NCI-H146 treated with DMSO at 0.1 percent for 48 hours (cell line): ENCODE data around the gene CNIH2.
"Not testable (repeated sequence)": the region's sequence is repeated elsewhere in the genome, so short reads cannot be mapped to it uniquely, and the experiment has no call there.

Experiments used
- DNase-seq: peaks from one replicate; lab custom pipeline; 2025; ENCODE audit not compliant: unreplicated experiment; lab: John Stamatoyannopoulos, UW

The CNIH2 gene

DNA sequence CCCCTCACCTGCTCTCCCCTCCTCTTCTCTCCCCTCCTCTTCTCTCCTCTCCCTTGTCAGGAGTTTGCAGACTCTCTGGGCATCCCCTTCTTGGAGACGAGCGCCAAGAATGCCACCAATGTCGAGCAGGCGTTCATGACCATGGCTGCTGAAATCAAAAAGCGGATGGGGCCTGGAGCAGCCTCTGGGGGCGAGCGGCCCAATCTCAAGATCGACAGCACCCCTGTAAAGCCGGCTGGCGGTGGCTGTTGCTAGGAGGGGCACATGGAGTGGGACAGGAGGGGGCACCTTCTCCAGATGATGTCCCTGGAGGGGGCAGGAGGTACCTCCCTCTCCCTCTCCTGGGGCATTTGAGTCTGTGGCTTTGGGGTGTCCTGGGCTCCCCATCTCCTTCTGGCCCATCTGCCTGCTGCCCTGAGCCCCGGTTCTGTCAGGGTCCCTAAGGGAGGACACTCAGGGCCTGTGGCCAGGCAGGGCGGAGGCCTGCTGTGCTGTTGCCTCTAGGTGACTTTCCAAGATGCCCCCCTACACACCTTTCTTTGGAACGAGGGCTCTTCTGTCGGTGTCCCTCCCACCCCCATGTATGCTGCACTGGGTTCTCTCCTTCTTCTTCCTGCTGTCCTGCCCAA, 1.9 kb upstream of the CNIH2 start:
- no peak for DNase-seq

DNA sequence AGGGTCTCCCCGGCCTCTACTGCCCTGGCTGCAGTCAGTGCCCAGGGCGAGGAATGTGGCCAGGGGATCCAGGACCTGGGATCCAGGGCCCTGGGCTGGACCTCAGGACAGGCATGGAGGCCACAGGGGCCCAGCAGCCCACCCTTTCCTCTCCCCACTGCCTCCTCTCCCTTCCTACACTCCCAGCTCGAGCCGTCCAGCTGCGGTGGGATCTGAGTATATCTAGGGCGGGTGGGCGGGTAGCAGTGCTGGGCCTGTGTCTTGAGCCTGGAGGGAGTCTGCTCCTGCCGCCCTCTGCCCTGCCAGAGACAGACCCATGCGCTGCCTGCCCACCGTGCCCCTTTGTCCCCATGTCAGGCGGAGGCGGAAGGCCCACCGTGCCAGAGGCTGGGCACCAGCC, 1.4 kb upstream of the CNIH2 start:
- not testable (repeated sequence) for DNase-seq

DNA sequence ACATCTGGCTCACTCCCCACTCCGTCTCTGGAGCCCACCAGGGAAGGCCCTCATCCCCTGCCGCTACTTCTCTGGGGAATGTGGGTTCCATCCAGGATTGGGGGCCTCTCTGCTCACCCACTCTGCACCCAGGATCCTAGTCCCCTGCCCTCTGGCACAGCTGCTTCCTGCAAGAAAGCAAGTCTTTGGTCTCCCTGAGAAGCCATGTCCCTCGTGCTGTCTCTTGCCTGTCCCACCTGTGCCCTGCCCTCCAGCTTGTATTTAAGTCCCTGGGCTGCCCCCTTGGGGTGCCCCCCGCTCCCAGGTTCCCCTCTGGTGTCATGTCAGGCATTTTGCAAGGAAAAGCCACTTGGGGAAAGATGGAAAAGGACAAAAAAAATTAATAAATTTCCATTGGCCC, 911 bp upstream of the CNIH2 start:
- DNase-seq = not testable (repeated sequence)

DNA sequence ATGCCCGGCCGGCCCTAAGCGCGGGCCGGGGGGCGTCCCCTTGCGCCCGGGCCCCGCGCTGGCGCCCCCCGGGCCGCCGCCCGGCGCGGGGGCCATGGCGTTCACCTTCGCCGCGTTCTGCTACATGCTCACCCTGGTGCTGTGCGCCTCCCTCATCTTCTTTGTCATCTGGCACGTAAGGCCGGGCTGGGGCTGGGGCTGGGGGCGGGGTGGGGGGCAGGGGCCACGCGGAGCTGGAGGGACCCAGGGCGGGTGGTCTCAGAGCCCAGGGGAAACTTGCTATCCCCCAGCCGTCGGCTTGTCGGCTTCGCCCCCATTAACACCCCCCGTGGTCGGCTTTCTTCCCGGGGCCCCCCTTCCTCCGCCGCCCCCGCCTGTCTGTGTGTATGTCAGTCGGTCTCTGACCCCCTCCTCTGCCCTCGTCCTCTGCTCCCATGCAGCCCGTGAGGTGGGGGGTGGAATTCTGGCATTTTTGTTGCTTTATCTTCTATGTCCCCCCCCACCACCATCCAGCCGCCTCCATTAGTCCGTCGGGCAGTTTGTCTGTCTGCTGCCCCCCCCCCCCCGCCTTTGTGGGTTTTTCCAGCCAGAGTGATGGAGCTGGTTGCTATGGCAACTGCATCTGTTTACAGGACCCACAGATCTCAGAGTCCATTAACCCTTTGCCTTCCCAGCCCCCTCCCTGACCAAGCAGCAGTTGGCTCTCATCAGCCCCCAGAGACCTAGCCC, 552 bp downstream of the CNIH2 start:
- no peak for DNase-seq

DNA sequence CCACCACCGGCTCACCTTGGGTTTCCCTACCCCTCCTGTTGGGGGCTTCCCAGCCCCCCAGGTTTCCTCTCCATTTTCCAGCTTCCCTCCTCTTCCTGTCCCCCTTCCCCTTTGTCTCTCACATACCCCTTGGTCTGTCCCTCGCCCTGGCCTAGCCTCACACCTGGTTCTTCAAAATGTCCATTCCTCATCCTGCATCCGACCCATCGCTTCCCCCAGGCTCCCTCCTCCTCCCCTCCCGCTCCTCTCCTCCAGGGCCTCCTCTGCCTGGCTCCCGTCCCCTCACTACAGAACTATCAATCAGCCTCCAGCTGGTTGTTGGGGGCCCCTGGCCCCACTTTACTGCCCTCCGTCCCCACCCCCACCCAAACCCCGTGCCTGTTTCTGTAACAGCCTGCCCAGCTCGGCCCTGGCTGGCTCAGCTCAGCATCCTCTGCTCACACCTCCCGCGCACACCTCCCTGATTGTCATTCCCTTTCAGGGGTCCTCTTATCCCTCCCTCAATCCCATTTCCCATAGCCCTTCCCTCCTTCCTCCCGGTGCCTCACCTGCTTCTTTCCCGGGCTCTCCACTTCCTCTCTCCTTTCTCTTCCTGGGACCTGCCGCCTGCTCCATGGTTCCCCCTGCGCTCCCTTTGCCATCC, 1.2 kb downstream of the CNIH2 start:
- DNase-seq = no peak

DNA sequence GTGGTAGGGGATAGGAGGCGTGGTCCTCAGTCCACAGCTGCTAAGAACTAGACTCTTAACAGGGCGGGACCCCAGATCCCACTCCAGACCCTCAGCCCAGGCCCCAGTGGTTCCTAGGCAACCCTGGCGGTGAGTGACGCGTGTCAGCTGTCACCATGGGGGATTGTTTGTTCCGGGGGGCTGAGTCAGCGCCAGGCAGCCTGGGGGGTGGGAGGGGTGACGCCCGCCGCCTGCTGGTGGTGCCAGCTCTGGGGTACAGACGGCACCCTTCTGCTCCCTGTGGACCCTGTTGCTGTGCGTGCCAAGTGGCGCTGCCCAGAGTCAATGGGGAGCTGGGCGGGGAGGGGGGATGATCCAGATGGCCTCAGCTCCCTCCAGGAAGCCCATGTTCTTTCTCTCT, 2.5 kb downstream of the CNIH2 start:
- DNase-seq = no peak

DNA sequence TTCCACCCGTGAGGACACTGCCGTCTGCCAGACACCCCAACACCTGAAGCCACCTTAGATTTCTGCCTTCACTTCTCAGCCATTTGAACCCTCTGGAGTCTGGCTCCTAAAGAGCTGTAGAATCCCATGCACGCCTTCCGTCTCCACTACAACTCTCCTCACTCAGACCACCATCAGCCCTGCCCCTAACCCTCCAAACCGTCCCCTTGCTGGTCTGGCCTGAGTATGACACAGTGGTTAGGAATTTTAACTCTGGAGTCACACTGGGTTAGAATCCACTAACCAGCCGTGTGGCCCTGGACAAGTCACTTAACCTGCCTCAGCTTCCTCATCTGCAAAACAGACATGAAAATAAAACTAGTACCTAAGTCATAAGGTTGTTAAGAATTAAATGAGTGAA, 3.0 kb downstream of the CNIH2 start:
- no peak for DNase-seq

DNA sequence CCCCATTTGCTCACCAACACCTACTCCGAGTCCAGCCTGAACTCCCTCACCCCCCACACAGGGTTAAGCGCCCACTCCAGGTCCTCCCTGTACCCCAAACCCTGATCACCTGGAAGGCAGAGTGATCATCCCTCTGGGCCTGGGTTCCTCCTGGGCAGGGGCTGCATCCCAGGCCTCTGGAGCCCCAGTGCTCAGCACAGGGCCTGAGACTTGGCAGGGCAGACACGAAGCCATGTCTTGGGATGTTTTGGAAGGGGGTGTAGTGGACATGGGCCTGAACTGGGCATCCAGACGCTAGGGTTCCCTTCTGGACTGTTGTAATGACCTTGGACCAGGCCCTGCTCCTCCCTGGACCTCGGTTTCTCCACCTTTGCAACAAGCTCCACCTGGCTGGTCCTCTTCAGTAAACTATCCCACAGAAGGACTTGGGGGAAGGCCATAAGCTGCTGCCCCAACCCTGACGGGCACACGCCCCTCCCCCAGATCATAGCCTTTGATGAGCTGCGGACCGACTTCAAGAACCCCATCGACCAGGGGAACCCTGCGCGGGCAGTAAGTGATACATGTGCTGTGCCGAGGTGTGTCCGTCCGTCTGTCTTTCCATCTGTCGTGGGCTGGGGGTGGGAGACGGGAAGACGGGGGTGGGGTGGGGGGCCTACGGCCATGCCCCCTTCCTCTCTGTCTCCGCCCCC, 3.9 kb downstream of the CNIH2 start:
- no peak for DNase-seq

DNA sequence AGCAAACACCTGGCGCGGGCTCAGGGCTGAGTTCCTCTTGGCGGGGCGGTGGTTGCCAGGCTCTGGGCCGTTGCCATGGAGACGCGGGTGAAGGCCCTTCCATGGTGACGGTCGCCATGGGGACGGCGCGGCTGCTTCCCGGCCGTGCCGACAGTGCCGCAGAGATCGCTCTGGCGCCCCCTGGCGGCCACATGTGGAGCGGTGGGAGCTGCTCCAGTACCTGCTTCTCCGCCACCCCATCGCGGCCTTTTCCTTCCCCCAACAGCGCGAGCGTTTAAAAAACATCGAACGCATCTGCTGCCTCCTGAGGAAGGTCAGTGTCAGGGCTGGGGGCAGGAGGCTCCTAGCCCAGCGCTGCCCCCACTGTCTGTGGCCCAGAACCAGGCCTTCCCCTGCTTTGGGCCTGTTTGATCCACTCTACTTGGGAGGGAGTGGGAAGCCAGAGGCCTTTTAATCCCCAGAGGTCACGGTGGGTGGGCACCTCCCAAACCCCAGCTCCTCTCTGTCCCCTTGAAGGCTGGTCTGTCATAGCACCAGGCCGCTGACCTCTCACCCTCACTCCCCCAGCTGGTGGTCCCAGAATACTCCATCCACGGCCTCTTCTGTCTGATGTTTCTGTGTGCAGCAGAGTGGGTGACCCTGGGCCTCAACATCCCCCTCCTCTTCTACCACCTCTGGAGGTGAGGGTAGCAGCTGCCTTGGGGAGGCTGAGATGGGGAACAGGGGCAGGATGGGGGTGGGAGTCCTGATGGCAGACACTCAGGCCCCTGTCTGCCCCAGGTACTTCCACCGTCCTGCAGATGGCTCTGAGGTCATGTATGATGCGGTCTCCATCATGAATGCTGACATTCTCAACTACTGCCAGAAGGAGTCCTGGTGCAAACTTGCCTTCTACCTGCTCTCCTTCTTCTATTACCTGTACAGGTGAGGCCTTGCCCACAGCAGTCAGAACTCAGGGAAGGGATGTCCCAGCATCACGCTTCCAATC, 4.8 kb downstream of the CNIH2 start:
- DNase-seq = peak; percentile 91

DNA sequence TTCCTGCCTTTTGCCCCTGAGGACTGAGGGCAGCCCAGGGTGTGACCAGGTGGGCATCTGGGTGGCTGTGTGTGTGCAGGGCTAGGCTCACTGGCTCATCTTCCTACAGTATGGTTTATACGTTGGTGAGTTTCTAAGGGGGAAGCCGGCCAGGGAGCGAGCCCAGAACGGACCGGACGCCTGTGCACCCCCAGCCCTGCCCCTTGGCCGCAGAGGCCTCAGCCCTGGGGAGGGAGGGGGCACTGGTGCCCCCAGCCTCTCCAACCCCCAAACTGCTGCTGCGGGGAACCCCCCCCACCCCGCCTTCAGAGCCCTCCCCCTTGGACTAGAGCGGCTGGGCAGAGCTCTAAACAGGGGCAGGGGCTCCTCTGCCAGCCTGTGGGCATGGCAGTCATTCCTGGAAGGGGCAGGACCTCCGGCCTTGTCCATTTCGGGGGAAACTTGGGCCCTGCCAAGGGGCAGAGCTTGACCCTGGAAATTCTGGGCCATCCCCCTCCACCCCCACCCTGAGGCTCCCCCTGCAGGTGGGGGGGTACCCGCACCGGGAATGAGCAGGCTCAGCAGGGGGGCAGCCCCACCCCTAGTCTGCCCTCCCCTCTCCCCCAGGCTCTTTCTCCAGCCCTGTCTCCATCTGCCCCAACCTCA, 5.6 kb downstream of the CNIH2 start:
- DNase-seq = no peak

DNA sequence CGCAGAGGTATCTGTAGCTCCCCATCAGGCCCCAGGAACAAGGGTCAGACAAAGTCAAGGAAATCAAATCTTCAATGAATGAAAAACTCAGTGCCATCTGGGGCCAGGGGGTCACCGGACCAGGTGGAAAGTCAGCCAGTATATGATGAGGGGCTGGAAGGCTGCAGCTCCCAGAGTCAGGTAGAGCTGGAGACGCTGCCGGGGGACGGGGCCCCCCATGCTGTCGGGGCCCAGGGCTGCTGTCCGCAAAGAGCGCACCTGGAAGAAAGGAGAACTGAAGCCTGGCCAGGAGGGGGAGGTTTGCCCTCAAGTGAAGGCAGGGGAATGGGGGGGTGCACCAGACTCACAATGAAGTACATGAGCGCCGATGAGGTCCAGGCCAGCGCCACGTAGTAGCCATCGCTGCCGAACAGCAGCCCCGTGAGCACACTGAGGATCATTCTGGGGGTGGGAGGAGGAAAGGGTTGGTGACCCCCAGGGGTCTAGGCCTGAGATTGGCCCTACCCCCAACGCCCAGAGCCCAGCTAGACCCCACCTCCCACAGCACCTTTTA, 6.6 kb downstream of the CNIH2 start:
- no peak for DNase-seq

DNA sequence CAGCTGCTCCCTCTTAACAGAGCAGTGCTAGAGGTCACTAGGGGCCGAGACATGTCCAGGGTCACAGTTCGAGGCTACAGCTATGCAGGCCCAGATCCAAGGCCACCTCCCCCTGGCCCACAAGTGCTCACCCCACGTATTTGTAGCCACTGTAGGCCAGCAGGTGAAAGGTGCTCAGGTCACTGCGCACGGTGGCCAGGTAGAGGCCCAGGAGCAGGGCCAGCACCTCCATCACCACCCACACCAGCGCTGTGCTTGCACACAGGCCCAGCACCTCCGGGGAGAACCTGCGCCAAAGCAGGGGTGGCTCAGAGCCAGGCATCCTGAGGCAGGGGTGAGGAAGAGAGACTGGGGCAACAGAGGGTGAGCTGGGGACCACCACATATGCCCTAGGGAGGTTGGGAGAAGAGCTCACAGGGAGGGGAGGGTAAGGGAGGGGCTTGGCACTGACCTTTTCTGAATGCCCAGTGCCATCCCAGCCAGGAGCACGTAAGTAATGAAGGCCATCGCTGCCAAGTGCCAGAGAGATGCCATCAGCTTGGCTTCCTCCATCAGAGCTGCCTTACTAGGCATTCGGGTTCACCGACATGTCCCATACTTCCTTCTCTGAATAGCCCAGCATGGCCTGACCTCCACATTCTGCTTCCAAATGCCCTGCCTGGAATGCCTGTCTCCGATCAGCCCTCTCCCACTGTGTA, 7.4 kb downstream of the CNIH2 start:
- DNase-seq = no peak

DNA sequence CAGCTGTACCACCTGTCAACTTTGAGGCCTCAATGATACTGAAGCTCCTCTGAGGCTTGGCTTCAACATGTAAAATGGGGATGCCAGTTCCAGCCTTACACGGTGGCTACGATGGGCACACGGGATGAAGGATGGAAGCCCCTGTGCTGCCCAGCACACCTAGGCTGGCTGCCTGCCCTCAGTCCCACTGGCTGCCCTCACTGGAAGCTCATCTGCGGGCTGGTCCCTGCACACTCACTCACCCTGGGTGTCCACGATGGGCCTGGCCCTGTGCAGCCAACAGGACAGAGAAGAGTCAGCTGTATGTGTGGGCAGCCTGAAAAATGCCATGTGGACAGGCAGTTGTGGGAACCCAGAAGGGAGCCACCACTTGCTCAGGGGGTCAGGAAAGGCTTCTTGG, 8.7 kb downstream of the CNIH2 start:
- no peak for DNase-seq

DNA sequence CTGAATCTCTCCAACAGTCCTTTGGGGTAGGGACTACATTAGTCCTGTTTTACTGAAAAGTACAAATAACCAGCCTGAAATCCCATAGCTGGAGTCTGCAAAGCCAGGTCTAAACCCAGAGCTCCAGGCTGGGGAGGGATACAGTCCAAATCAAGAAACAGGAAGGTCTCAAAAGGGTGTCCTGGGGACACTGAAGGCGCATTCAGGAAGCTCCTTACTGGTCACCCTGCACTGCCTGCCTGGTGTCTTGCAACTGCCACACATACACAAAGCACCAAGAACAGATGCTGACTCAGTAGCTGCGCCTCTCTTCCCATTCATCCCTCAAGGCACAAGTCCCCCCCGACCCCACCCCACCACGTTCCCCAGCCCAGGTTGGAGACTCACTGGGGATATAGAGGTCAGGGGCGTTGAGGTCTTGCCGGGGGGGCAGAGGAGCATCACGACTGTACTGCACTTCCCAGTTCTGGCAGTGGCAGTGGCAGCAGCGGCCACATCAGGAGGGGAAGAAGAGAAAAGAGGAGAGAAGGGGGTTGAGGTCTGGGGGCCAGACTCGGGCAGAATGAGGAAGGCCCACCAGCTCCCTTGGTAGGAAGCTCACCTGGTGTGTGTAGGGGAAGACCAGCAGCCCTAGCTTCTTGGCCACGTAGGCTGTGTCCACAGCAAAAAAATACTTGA, 9.4 kb downstream of the CNIH2 start:
- DNase-seq = no peak

DNA sequence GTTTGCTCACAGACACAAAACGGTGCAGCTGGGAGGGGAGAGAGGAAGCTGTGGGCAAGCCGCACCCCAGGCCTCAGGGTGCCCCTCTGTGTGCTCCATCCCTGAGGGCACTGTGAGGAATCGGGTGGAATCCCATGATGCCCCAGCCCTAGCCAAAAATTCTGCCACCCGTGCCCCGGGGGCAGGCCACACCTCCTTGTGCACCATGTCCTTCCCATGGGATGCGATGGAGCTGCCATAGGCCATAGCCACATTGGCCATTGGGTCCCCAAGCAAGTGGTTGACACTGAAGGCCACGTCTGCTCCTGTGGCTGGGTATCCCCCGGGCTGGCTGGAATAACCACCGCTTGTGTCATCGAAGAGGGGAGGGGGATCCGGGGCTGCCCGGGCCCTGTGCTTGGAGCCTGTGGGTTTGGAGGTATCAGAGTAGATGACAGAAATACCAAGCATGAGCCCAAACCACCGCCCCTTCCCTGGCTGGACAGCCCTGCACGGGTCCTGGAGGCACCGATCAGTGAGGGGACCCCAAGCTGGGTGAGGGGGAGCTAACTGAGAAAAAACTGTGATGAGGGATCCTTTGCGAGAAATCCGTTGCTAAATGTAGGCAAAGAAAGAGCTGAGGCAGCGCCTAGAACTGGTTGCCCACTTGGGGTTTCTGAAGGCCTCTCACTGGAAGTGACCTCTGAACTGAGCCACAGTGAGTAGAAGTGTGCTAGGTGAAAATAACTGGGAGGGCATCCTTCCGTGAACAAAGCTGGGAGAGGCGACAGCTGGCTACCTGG, 10.1 kb downstream of the CNIH2 start:
- DNase-seq = no peak

DNA sequence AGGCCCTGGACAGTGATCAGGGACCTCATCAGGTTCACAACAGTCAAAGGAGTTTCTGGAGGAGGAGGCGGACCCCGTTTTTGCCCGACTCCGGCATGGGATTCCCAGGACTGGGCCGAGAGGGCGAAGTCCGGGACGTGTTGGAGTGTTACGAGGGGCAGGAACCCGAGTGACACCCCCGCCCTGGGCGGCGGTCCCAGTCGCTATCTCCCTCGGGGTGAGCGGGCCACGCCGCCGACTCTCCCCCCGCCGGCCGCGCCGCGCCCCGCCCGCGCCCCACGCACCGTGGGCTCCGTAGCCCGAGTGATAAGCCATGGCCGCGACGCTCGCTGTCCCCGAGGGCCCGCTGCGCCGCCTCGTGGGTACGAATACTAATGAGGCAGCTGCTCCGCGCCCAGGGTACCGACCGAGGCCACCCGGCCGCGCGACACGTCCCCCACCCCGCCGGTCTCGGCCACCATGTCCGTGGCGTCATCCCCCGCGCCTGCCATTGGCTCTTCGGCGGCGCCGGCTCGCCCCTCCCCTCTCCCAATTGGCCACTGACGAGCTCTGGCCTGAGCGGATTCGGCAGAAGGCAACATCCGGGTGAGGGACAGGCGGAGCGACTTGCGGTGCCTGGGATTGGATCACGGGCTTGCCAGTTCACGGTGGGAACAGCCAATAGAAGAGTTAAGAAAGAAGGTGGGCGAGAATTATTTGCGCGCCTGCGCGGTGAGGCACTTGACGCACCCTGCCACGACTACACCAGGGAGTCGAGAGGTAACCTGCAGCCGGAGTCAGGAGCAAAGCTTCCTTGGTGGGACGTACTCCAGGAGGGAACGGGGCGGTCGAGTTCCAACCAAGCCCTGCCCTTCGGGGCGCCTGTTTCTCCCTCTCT, 10.9 kb downstream of the CNIH2 start, which contains the start of gene YIF1A:
Gene YIF1A (minus strand): TSS at position 473 of the 877 bp plus-strand sequence. CDS start 158 bp downstream, at position 315.
- DNase-seq = peak; percentile 97
